ENCODE measurements around the gene NLGN1. TPM values are rescaled to one million over a fixed set of nuclear protein-coding genes. Genes with fewer than 3 reads are reported as not detected.

Gene NLGN1
- total RNA-seq, 1 experiment from 2014 or later, result not detected

GRCh38 chr3:173744479-173744878 is 346.9 kb downstream of the NLGN1 start:
- no peaks in the 10 kb centered on the region; the same call in 1 of the 2 replicates for H3K9me2 ChIP-seq (ENCODE audit: insufficient read depth)
- H3K27ac ChIP-seq (ENCODE audit: low read depth, low read length), result no peak overlapping the region
- H3K27me3 ChIP-seq (ENCODE audit: insufficient read depth, low read length), result no peaks in the 10 kb centered on the region
- no peak overlapping the region for H2AFZ ChIP-seq (ENCODE audit: low read depth, low read length, poor library complexity, severe bottlenecking)
- no peak overlapping the region for H3K4me3 ChIP-seq (replicated peaks in 1 of 2; ENCODE audit: low read depth in 1 of 2, low read length in 2 of 2)
- no peak overlapping the region for H3K4me2 ChIP-seq (ENCODE audit: low read length)
- H3K4me1 ChIP-seq (ENCODE audit: control insufficient read depth in 1 of 2, insufficient read depth in 2 of 2, low read length in 2 of 2), result no peaks in the 10 kb centered on the region
- ATAC-seq (no peak), DNase-seq (ENCODE audit: low read depth, low spot score) (no peak)
- TF ChIP-seq EGR1 (IDR thresholded peaks at IDR 0.05; ENCODE audit: low read depth) (no peak), POLR2A (IDR thresholded peaks at IDR 0.05; ENCODE audit: borderline replicate concordance, extremely low read depth, insufficient read depth, insufficient read length) (no peak), CTCF (IDR thresholded peaks at IDR 0.05 in 2 of 3, conservative IDR thresholded peaks at IDR 0.05 in 1 of 3; ENCODE audit: borderline replicate concordance in 1 of 3, insufficient read depth in 1 of 3, low read depth in 2 of 3, low read length in 2 of 3) (no peak), FOSL1 (IDR thresholded peaks at IDR 0.05; ENCODE audit: low read depth) (no peak), SP1 (IDR thresholded peaks at IDR 0.05; ENCODE audit: low read depth) (no peak), EZH2 (IDR thresholded peaks at IDR 0.05) (no peak), SRF (IDR thresholded peaks at IDR 0.05; ENCODE audit: low read depth) (no peak), ELF1 (IDR thresholded peaks at IDR 0.05; ENCODE audit: borderline replicate concordance, low read depth) (no peak), TCF7L2 (IDR thresholded peaks at IDR 0.05; ENCODE audit: borderline replicate concordance, extremely low read depth, insufficient read depth, insufficient read length) (no peak), ZNF274 (IDR thresholded peaks at IDR 0.05; ENCODE audit: low read depth, low read length) (no peak), CBX3 (IDR thresholded peaks at IDR 0.05; ENCODE audit: low read depth) (no peak), RAD21 (IDR thresholded peaks at IDR 0.05; ENCODE audit: low read depth) (no peak), ATF3 (IDR thresholded peaks at IDR 0.05) (no peak)
- TF ChIP-seq, protein P1, sequence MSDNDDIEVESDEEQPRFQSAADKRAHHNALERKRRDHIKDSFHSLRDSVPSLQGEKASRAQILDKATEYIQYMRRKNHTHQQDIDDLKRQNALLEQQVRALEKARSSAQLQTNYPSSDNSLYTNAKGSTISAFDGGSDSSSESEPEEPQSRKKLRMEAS (IDR thresholded peaks at IDR 0.05), result no peak
- POLR2A ChIA-PET, result no interaction called here
- intact Hi-C loops (cut with micrococcal nuclease), result no loop called here
- H3K9me3 ChIP-seq (ENCODE audit: control insufficient read depth in 1 of 2, insufficient read depth in 1 of 2, low read depth in 1 of 2, low read length in 2 of 2), result no peaks in the 10 kb centered on the region
- no peak overlapping the region for H3K9ac ChIP-seq (ENCODE audit: low read length)
- BruUV-seq (replicated peaks), result no TSS peak
- H4K20me1 ChIP-seq (ENCODE audit: insufficient read depth), result no peaks in the 10 kb centered on the region
- no peaks in the 10 kb centered on the region for H3K36me3 ChIP-seq (ENCODE audit: control insufficient read depth in 1 of 2, insufficient read depth in 2 of 2, low read length in 2 of 2)
- CTCF ChIA-PET, result interaction anchor here (1.4 kb wide), 1 partner anchor 17 kb away, joined by 3 read pairs; no protein-coding TSS in a partner anchor
- no peaks in the 10 kb centered on the region for H3K79me2 ChIP-seq (ENCODE audit: insufficient read depth, low read length)
- RAD21 ChIA-PET (ENCODE audit: low non-redundant PET in 1 of 2, low total read pairs in 2 of 2, uncharacterized antibody in 2 of 2, unreplicated experiment in 2 of 2), result no interaction called here
